ENCODE results near the gene ZNF133.

DNA sequence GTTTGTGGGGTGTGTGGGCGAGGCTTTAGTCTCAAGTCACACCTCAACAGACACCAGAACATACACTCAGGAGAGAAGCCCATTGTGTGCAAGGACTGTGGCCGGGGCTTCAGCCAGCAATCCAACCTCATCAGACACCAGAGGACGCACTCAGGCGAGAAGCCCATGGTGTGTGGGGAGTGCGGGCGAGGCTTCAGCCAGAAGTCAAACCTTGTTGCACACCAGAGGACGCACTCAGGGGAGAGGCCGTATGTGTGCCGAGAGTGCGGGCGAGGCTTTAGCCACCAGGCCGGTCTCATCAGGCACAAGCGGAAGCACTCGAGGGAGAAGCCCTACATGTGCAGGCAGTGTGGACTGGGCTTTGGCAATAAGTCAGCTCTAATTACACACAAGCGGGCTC is 27.8 kb downstream of the ZNF133 start:
- TF ChIP-seq, protein P1, sequence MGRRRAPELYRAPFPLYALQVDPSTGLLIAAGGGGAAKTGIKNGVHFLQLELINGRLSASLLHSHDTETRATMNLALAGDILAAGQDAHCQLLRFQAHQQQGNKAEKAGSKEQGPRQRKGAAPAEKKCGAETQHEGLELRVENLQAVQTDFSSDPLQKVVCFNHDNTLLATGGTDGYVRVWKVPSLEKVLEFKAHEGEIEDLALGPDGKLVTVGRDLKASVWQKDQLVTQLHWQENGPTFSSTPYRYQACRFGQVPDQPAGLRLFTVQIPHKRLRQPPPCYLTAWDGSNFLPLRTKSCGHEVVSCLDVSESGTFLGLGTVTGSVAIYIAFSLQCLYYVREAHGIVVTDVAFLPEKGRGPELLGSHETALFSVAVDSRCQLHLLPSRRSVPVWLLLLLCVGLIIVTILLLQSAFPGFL (CRISPR knock-in tag; IDR thresholded peaks at IDR 0.05; ENCODE audit: borderline replicate concordance), result no peak
- TF ChIP-seq JUN (CRISPR knock-in tag; IDR thresholded peaks at IDR 0.05) (no peak), SMAD3 (CRISPR knock-in tag; IDR thresholded peaks at IDR 0.05; ENCODE audit: borderline replicate concordance) (no peak)

Data from WTC11 (cell line).